ENCODE measurements around the gene EFCAB6.

EFCAB6 gene, protein sequence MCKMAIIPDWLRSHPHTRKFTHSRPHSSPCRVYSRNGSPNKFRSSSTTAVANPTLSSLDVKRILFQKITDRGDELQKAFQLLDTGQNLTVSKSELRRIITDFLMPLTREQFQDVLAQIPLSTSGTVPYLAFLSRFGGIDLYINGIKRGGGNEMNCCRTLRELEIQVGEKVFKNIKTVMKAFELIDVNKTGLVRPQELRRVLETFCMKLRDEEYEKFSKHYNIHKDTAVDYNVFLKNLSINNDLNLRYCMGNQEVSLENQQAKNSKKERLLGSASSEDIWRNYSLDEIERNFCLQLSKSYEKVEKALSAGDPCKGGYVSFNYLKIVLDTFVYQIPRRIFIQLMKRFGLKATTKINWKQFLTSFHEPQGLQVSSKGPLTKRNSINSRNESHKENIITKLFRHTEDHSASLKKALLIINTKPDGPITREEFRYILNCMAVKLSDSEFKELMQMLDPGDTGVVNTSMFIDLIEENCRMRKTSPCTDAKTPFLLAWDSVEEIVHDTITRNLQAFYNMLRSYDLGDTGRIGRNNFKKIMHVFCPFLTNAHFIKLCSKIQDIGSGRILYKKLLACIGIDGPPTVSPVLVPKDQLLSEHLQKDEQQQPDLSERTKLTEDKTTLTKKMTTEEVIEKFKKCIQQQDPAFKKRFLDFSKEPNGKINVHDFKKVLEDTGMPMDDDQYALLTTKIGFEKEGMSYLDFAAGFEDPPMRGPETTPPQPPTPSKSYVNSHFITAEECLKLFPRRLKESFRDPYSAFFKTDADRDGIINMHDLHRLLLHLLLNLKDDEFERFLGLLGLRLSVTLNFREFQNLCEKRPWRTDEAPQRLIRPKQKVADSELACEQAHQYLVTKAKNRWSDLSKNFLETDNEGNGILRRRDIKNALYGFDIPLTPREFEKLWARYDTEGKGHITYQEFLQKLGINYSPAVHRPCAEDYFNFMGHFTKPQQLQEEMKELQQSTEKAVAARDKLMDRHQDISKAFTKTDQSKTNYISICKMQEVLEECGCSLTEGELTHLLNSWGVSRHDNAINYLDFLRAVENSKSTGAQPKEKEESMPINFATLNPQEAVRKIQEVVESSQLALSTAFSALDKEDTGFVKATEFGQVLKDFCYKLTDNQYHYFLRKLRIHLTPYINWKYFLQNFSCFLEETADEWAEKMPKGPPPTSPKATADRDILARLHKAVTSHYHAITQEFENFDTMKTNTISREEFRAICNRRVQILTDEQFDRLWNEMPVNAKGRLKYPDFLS (N-terminal part only)
- 0.04 to 0.90 reads per million in 2 experiments for total RNA-seq

DNA sequence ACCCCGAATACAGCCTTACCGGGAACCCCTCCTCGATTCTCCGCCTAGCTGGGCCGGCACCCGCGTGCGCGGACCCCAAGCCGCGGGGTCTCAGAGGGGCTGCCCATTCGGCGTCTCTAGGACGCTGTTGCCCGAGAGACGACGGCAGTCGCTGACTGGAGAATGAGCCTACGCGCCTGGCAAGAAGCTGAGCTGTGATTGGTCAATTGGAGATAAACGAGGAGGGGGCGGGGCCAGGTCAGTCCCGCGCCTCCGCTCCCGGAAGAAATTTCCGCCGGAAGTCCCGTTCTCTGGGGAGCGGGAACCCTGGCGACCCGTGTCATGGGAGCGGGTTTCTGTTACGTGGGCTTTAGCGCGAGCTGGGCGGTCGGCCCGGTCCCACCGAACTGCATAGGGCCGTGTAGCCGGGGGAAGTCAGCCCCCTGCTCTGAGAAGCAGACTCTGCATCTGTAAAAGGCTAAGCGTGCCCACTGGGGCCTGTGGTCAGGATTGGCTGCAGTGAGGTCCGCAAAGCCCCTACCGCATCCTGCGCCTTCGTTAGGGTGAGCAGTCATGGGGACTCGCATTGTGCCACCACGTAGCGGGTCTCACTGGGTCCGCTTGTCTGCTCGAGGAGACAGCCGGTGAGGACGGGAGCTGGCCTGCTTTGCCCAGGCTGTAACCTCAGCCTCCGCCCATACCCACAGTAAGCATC, at the start of gene EFCAB6:
Gene EFCAB6, minus strand, starts transcription at position 157 of the 694 bp plus-strand sequence. CDS start 29,987 bp downstream, outside the sequence.
- DNase-seq (ENCODE audit: low read depth), result peak; percentile 86

DNA sequence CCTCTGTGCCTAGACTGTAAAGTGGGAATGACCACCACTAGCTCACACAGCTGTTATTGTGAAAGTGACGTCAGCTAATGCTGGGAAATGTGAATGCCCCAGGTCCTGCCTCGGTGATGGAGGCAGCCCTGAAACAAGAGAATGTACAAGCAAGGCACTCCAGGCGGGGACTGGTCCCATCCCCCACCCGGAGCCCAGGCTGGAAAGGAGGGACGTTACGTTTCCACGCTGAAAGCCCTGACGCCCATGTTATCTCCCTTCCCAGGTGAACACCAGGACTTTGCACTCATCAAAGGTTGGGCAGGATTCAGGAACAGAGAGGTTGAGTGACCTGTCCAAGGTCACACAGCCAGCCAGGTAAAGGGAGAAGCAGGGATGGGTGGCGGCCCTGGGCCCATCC, 49.4 kb upstream of the EFCAB6 start:
- DNase-seq (ENCODE audit: low read depth), result no peak

DNA sequence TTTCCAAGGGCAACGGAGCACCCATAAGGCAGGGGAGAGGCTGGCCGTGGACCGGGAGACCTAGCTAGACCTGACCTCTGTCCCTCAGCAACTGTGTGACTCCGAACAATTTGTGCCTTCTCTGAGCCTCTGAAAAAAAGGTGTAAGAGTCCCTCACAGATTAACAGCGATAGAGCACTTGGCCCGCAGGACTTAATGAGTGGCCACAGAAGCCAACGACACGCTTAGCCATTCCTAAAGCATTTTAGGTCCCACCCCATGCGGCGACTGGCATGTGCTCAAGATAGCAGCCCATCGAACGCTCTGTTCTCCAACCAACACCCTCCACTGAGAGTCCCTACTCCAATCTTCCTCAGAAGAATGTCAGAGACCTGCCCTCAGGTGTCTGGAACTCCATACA, 48.7 kb upstream of the EFCAB6 start:
- DNase-seq (ENCODE audit: low read depth), result no peak

DNA sequence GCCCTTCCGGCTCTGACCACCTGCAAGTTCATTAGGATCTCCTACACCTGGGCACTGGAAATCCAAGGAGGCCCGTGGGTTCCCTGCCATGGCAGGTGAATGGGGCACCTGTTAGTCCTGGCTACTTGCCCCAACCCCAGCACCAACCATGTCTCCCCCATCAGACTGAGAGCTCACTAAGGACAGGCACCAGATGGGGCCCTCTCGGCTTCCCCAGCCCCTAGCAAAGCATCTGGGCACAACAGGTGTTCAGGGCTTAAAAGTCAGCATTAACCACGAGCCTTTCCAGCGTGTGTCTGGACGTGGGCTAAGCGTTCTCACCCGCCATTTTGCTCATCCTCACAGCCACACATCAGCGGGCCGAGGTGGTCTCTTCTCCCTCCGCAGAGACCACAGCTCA, 48.0 kb upstream of the EFCAB6 start:
- no peak for DNase-seq (ENCODE audit: low read depth)

DNA sequence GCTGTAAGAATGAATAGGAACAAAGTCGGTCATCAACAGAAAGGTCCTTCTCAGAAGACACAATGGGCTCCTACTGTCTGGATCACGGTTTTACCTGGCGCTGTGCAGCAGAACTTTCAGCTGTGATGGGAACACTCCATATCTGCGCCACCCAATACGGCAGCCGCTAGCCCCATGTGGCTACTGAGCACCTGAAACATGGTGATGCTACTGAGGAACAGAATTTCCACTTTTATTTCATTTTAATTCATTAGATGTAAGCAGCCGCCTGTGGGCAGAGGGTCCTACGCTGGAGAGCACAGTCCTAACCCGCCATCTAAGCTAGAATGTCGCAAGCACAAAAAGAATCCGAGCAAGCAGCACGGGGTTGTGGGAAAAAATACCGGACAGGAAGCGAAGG, 47.5 kb upstream of the EFCAB6 start:
- DNase-seq (ENCODE audit: low read depth), result no peak

DNA sequence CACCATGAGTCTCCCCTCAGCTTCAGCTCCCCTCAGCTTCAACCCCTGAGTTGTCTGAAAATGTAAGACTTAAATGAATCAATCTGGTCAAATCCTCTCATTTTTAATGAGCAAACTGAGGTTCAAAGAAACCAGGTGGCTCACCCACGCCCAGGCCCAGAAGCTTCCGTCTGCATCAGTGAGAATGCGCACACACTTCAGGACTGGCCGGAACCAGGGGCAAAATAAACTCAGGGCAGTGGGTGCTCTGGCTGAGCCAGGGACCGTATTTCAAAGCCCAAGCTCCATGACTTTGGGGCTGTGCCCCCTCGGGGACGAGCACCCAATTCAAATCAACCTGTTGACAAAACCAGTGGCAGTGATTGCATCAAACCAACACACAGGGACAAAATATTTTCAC, 47.1 kb upstream of the EFCAB6 start:
- no peak for DNase-seq (ENCODE audit: low read depth)

DNA sequence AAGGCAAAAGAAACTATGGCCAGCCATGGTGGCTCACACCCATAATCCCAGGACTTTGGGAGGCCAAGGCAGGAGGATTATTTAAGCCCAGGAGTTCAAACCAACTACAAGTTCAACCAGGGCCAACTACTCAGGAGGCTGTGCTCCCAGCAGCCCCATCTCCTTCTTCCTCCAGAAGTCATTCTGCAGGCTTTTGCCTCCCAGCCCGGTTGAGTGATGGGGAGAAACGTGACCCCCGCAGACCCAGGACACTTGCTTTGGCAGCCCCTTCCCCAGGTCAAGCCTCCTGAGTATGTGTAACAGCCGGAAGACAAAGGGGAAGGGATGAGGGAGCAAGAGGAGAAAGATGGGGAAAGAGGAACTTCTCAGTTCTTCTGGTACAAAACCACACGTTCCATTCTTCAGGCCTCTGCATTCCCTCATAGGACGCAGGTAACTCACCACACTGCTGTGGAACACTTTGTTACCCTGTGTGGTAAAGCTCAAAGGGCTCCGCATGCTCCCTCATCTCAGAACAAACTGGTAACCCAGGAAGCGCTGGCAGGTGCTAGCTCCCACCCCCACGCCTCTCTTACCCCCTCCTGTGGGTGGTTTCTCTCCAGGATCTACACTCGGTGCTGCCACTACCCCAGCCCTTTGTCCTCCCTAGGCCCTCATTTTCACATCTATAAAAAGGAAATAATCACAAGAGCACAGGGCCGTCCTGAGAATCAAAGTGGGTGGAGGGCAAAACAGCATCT, 46.2 kb upstream of the EFCAB6 start:
- no peak for DNase-seq (ENCODE audit: low read depth)

DNA sequence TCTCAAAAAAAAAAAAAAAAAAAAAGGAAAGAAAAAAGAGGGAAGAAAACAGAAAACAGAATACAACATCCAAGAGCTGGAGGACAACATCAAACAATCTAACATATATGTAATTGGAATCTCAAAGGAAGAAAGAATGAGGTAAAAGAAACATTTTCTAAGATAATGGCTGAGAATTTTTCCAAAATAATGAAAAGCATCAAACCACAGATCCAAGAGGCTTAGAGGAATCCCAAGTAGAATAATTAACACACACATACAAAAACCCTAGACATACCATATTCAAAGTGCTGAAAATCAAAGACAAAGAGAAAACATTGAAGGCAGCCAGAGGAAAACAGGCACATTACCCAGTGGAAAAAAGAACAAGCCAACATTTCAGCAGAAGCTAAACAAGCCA, 45.3 kb upstream of the EFCAB6 start:
- no peak for DNase-seq (ENCODE audit: low read depth)

DNA sequence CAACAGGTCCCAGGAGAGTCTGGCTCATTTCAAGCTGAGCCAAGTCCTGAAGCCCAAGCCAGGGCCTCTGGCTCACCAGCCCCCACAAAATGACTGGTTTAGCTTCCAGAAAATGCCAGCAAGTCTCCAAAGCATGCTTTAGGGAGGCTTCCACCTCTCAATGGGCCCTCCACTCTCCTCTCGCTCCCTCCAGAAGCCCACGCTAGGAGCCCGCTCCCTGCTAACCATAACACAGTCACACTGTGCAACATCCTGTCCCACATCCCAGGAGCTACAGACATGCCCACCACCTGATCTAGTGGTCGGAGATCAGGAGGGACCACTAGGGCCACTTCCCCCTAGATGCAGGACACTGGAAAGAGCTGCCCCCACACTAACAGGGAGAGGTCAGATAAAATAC, 43.3 kb upstream of the EFCAB6 start:
- DNase-seq (ENCODE audit: low read depth), result no peak

DNA sequence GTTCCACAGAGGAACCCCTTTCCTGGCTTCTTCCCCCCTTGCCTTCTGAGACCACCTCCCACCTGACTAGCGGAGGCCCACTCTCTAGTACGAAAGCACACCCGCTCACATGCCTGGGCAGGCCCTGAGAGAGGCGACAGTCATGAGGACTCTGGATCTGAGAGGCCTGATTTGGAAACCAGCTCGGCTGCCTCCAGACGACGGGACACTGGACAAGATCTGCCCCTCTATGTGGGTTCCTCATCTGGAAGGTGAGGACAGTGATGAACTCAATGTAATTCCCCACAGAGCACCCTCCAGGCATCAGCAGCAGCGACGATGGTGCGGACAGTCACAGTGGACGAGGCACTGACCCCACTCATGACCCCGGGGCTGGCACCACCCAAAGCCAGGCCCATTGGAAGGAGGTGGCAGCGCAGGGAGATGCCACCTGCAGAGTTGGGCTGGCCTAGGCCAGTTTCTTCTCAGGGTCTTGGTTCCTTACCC, 42.7 kb upstream of the EFCAB6 start:
- DNase-seq (ENCODE audit: low read depth), result no peak

DNA sequence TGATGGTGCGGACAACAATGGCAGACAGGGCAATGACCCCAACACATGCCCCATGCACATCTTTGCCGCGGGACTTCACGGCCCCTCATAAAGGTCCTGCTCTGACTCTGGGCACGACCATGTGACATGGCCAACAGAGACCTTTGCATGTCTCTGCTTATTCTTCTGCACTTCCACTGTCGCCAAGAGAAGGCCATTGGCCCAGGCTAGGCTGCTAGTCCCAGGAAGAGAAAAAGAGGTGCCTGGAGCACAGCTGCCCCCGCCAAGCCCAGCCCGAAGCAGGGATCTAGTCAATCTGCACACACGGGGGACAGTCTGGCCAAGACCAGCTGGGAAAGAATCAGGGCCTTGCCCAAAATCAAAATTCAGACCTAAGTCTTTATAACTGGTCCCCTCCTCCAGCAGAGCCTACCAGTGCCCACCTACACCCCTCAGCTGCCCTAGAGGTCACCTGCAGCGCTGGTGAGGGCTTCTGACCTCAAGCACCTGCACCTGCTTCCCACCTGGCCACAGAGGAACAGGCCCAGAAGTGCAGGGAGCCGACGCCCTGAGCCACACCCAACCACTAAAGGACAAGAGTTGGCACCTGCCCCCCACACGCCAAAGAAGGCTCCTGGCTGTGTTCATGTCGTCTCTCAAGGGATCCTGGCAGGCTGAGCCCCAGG, 42.1 kb upstream of the EFCAB6 start:
- DNase-seq (ENCODE audit: low read depth), result no peak

DNA sequence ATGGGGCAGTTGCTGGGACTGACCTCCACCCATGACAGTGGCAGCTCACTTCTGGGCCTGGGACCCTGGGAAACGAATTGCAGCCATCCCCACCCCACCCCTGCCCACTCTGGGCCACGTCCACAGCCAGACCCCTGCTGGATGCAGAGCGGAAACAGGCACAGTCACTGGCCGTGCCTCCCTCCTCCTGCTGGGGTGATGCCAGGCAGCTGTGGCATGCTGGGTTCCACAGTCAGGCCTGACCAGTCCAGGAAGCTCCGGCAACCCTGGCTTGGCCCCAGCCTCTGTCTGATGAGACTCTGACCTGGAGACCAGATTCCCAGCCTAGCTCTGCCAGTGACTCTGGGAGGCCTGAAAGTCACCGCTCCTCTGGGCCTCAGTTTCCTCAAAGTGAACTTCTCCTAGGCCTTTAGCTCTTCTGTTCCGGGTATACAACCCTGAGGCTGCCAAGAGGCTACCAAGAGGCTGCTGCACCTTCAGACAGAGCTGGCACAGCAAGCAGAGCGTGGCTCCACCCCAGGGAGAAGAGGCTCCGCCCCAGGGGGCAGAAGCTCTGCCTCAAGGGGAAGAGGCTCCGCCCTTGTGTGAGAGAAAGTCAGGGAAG, 41.3 kb upstream of the EFCAB6 start:
- no peak for DNase-seq (ENCODE audit: low read depth)

DNA sequence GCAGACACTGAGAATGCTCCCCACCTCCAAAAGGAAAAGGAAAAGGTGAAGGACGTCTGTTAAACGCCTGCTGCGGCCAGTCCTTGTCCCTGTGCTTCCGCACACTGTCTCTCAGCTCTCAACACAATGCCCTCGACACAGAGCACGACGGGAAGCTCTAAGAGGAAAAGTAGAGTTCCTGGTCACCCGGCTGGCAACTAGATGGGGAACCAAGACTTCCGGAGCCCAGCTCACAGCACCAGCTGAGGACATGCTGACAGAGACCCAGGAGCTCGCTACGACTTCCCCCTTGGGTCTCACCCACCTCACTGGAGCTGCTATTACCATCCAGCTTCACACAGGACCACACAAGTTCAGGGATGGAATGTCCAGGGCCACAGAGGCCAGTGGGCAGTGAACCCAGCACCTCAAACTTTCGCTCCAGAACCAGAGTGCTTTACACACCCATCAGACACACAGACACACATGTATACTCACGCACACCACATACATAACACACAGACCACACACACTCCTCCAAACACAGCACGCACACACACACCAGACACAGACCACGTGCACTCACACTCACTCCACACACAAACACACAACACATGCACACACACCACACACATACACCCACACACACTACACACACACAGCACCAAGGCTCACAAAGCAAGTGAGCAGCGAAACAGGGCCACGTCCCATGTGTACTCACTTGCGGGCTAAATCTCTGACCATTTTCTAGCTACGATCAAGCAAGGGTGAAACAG, 40.6 kb upstream of the EFCAB6 start:
- DNase-seq (ENCODE audit: low read depth), result no peak

DNA sequence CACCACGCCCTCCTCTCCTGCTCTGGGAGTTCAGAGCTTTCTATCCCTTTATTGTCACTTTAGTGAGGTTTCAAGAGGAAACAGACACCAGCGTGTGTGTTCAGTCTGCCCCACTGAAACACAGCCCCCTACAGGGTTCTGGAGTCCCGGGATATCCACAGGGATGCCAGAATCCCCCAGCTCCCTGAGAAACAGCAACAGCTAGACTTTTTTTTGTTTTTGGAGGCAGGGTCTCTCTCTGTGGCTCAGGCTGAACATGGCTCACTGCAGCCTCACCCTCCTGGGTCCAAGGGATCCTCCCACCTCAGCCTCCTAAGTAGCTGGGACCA, 39.8 kb upstream of the EFCAB6 start:
- no peak for DNase-seq (ENCODE audit: low read depth)

DNA sequence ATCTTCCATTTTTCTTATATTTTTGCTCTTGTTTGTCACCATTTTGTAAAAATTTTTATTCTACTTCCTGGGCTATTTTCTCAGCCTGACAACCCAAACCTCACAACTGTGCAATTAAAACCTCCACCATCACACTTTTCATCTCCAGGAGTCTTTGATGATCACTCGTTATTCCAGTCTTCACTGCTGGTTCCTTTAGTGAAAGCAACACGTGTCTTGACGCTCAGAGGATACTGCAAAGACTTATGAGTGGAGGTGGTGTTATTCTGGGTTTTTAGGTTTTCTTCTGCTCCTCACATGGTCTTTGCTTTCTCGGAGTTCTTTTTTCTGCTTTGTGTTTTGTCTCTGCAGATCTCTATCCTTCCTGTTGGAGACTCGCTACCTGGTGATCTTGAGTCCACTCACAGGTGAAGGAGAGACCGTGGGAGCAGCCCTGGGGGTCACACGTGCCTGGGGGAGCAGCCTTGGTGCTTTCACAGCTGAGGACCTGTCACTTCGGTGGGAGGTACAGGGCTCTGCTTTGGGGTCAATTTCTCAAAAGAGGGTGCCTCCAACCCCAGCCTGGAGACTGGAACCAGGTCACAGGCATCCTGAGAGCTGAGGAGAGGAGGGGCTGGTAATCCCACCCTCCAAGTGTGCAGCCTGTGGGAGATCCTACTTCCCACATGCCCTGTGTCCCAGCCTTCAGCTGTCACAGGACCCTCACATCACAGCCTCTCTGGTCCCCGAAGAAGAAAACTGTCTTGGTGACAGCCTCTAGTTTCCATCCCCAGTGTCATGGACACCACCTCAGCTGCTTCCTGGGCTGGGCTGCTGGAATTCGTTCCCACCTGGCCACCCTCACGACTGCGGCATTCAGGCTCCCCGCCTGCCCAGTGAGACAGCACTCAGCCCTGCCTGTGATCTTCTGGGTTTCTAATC, 39.2 kb upstream of the EFCAB6 start:
- DNase-seq (ENCODE audit: low read depth), result no peak

DNA sequence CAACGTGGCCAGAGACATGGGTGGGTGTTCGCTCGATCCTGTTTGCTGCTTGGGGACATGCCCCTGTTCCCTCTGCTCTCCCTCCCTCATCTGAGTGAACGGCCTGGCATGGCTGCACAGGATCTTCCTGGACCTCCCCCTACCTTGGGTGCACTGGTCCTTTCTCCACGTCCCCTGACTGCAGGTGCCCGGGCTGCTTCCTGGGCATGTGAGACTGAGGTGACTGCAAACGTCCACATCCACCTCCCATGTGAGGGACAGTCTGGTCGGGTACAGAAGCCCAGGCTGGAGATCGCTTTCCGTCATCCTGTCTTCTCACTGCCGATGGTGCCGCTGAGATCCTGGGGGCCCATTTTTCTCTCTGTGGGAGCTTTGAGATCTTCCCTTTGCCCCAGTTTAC, 38.4 kb upstream of the EFCAB6 start:
- DNase-seq (ENCODE audit: low read depth), result no peak

DNA sequence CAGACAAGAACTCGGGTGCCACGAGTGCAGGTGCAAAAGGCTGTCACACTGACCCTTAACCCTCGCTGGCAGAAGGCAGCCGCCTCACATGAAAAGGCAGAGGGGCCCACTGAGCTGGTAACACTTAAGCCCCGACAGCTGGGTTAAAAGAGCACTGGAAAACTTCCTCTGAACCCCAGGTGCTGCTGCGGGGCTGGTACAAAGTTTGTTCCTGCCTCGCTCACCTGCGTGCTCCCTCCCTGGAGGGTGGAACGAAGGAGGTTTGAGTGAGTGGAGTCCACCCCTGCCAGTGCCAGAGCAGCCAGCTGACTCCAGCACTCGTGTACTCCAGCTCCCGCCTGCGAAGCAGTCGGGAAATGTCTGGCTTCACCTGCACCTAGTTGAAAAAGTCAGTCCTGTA, 37.6 kb upstream of the EFCAB6 start:
- no peak for DNase-seq (ENCODE audit: low read depth)

Measured in T follicular helper cell (primary cell).